HG02852 (cell line): ENCODE results near the gene RBM3.

Source experiments
- ATAC-seq: cut with Tn5 transposase; IDR thresholded peaks from one replicate; pipeline ENCODE4 v1.9.1; 2021; ENCODE audit warnings: mild to moderate bottlenecking, moderate library complexity; ENCODE audit not compliant: unreplicated experiment

RBM3 gene

GRCh38 chrX:48575642-48576041, 1.4 kb downstream of the RBM3 start:
- no peak for ATAC-seq

GRCh38 chrX:48576108-48576507, 1.8 kb downstream of the RBM3 start:
- no peak for ATAC-seq

- ATAC-seq, result no peak
Observed at GRCh38 chrX:48578661-48579128, 4.4 kb downstream of the RBM3 start.

- ATAC-seq, result no peak
Observed at GRCh38 chrX:48579259-48579658, 5.0 kb downstream of the RBM3 start.

GRCh38 chrX:48580662-48581061, 6.4 kb downstream of the RBM3 start:
- ATAC-seq, result no peak

- ATAC-seq, result no peak
Observed at GRCh38 chrX:48584698-48585097, 10.4 kb downstream of the RBM3 start.

GRCh38 chrX:48589482-48590162, 15.3 kb downstream of the RBM3 start:
- ATAC-seq, result no peak

GRCh38 chrX:48590203-48591103, 16.2 kb downstream of the RBM3 start:
- ATAC-seq, result no peak

- ATAC-seq, result no peak
Observed at GRCh38 chrX:48591255-48591791, 17.0 kb downstream of the RBM3 start.

GRCh38 chrX:48592971-48593370, 18.7 kb downstream of the RBM3 start:
- ATAC-seq, result no peak

- no peak for ATAC-seq
Observed at GRCh38 chrX:48595929-48596328, 21.6 kb downstream of the RBM3 start.

GRCh38 chrX:48597353-48598264, 23.3 kb downstream of the RBM3 start, which contains the start of gene WDR13:
Gene WDR13, plus strand, starts transcription at chrX:48597492. Its CDS starts 505 bp downstream, at chrX:48597997.
- peak; percentile 68 for ATAC-seq

GRCh38 chrX:48598614-48599013, 24.3 kb downstream of the RBM3 start:
- ATAC-seq, result no peak

GRCh38 chrX:48599341-48599740, 25.1 kb downstream of the RBM3 start:
- ATAC-seq, result no peak

GRCh38 chrX:48600226-48600625, 25.9 kb downstream of the RBM3 start:
- ATAC-seq, result no peak

GRCh38 chrX:48601741-48602394, 27.6 kb downstream of the RBM3 start:
- no peak for ATAC-seq

GRCh38 chrX:48604701-48605100, 30.4 kb downstream of the RBM3 start:
- no peak for ATAC-seq

- ATAC-seq, result no peak
Observed at GRCh38 chrX:48606091-48606490, 31.8 kb downstream of the RBM3 start.

GRCh38 chrX:48611703-48612102, 37.4 kb downstream of the RBM3 start:
- no peak for ATAC-seq

GRCh38 chrX:48613502-48614160, 39.3 kb downstream of the RBM3 start:
- no peak for ATAC-seq
